HEK293T (cell line): ENCODE results near the gene SNED1.

Experiments
- ARNT ChIP-seq: fragments of 450-650 bp; IDR thresholded peaks from 2 replicates; pipeline ENCODE4 v1.6.1; 2017; ENCODE audit warnings: mild to moderate bottlenecking
- ELF4 ChIP-seq: fragments of 450-650 bp; IDR thresholded peaks from 2 replicates; pipeline ENCODE4 v1.6.1; 2017; ENCODE audit warnings: antibody characterized with exemption
- FOXM1 ChIP-seq: fragments of 450-650 bp; IDR thresholded peaks from 2 replicates; pipeline ENCODE4 v1.6.1; 2017; ENCODE audit warnings: mild to moderate bottlenecking, borderline replicate concordance
- TARDBP ChIP-seq: fragments of 450-650 bp; IDR thresholded peaks from 2 replicates; pipeline ENCODE4 v1.6.1; 2016

GRCh38 chr2:240990266-240990529 is 8.2 kb upstream of the SNED1 start:
- TF ChIP-seq ELF4 (no peak), TARDBP (no peak), ARNT (no peak), FOXM1 (no peak)
